ENCODE data around the gene KNSTRN. TPM values are rescaled to one million over a fixed set of nuclear protein-coding genes. Genes with fewer than 3 reads are reported as not detected.

KNSTRN gene
- total and polyA plus RNA-seq, 10 donors = 6.0 to 16.8 (median 10.2) TPM

GRCh38 chr15:40410476-40410875, 28.0 kb downstream of the KNSTRN start:
- H3K4me1 ChIP-seq = peaks cover 14 to 39% (median 22%) of the 10 kb centered on the region in 6 donors
- peak; percentile 11 for DNase-seq
- H3K27ac ChIP-seq = no peak overlapping the region
- H3K4me3 ChIP-seq = no peak overlapping the region
- TF ChIP-seq CTCF (IDR thresholded peaks at IDR 0.05 in 8 of 11, conservative IDR thresholded peaks at IDR 0.05 in 3 of 11) (no peak), POLR2AphosphoS5 (IDR thresholded peaks at IDR 0.05) (no peak), POLR2A (IDR thresholded peaks at IDR 0.05) (no peak)
- intact Hi-C loops (cut with DNase I; ENCODE audit: low total_unique reads) = loop anchor here (10.0 kb wide), 1 partner anchor 46 kb away; no protein-coding TSS in a partner anchor
- peaks cover 2 to 81% (median 68%) of the 10 kb centered on the region in 6 donors for H3K36me3 ChIP-seq
- no peaks in the 10 kb centered on the region for H3K27me3 ChIP-seq (replicated peaks in 1 of 7)
- H3K9me3 ChIP-seq = no peaks in the 10 kb centered on the region
- 90 to 96% (median 94%) methylated on average over 11 of the region's 11 CpGs for WGBS, 5 donors

- DNase-seq = peak; percentile 36
Measured at GRCh38 chr15:40412095-40412759, 29.7 kb downstream of the KNSTRN start.

GRCh38 chr15:40413036-40413435, 30.5 kb downstream of the KNSTRN start:
- WGBS, 5 donors = 84 to 94% (median 88%) methylated on average over 9 of the region's 9 CpGs
- Histone ChIP-seq H3K36me3 (peaks cover 2 to 100% (median 87%) of the 10 kb centered on the region in 6 donors), H3K27me3 (replicated peaks in 1 of 7) (no peaks in the 10 kb centered on the region), H3K27ac (no peak overlapping the region), H3K4me3 (no peak overlapping the region), H3K9me3 (no peaks in the 10 kb centered on the region), H3K4me1 (peaks cover 0 to 13% (median 0%) of the 10 kb centered on the region in 6 donors)
- TF ChIP-seq CTCF (IDR thresholded peaks at IDR 0.05 in 8 of 11, conservative IDR thresholded peaks at IDR 0.05 in 3 of 11) (no peak), POLR2AphosphoS5 (IDR thresholded peaks at IDR 0.05) (peak in 1 of 3 donors; percentile 22)
- intact Hi-C loops (cut with DNase I; ENCODE audit: low total_unique reads) = loop anchor here (10.0 kb wide), 1 partner anchor 48 kb away; no protein-coding TSS in a partner anchor
- peak; percentile 54 for DNase-seq

More at GRCh38 chr15:40412095-40412759, 29.7 kb downstream of the KNSTRN start:
- intact Hi-C loops (cut with DNase I; ENCODE audit: low total_unique reads) = loop anchor here (10.0 kb wide), 1 partner anchor 47 kb away; no protein-coding TSS in a partner anchor
- no peak overlapping the region for H3K27ac ChIP-seq
- H3K4me1 ChIP-seq = peaks cover 2 to 21% (median 7%) of the 10 kb centered on the region in 6 donors
- 76 to 85% (median 84%) methylated on average over 7 of the region's 7 CpGs for WGBS, 5 donors
- H3K9me3 ChIP-seq = no peaks in the 10 kb centered on the region
- H3K36me3 ChIP-seq = peaks cover 2 to 98% (median 85%) of the 10 kb centered on the region in 6 donors
- no peak overlapping the region for H3K4me3 ChIP-seq
- no peaks in the 10 kb centered on the region for H3K27me3 ChIP-seq (replicated peaks in 1 of 7)
- TF ChIP-seq POLR2A (IDR thresholded peaks at IDR 0.05) = no peak
- TF ChIP-seq POLR2AphosphoS5 (IDR thresholded peaks at IDR 0.05) = no peak
- TF ChIP-seq CTCF (IDR thresholded peaks at IDR 0.05 in 8 of 11, conservative IDR thresholded peaks at IDR 0.05 in 3 of 11) = no peak

GRCh38 chr15:40414816-40415215, 32.3 kb downstream of the KNSTRN start:
- intact Hi-C loops (cut with DNase I; ENCODE audit: low total_unique reads) = loop anchor here (10.0 kb wide), 1 partner anchor 50 kb away; no protein-coding TSS in a partner anchor
- no peak overlapping the region for H3K4me3 ChIP-seq

More at GRCh38 chr15:40414816-40415215, 32.3 kb downstream of the KNSTRN start:
- WGBS, 5 donors = 85 to 97% (median 91%) methylated on average over 7 of the region's 7 CpGs
- peak in 1 of 3 donors; percentile 25 for TF ChIP-seq POLR2AphosphoS5 (IDR thresholded peaks at IDR 0.05)
- TF ChIP-seq POLR2A (IDR thresholded peaks at IDR 0.05) = no peak
- peaks cover 2 to 100% (median 84%) of the 10 kb centered on the region in 6 donors for H3K36me3 ChIP-seq
- DNase-seq = peak; percentile 66
- peaks cover 0 to under 1% (median 0%) of the 10 kb centered on the region in 6 donors for H3K4me1 ChIP-seq
- no peak overlapping the region for H3K27ac ChIP-seq
- H3K9me3 ChIP-seq = no peaks in the 10 kb centered on the region
- H3K27me3 ChIP-seq (replicated peaks in 1 of 7) = no peaks in the 10 kb centered on the region

All from spleen (tissue), 11 donors.